Activated naive CD4-positive, alpha-beta T cell treated with Interleukin-2 at 50 U/mL for 16 hours (primary cell): ENCODE measurements around the gene ATXN7L2.

Experiments used
- DNase-seq: peaks from one replicate; pipeline ENCODE4 v3.0.0-alpha.2; 2020

Gene ATXN7L2

DNA sequence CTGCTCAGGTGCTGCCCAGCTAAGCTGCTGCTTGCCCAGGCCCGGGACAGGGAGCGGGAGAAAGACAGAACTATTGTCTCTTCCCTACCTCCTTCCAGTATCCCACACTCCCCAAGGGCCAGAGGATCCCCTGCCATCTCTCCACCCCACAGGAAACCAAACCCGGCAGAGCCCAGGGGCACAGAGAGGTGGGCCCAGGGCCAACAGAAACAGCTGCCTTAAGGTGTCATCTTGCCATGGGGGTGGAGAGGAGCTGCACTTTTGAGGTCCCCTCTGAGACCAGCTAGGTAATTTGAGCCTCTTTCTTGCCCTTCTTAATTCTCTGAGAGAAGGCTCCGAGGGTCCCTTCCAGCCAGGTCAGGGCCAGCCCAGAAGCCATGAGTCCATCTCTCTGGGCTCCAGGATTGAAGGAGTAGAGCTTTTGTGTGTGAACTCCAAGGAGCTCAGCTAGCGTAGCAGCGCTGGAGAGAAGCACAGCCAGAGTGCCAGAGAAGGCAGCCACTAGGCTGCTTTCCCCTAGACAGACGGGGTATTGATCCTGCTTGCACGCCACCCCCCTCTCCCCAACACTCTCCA, 46.3 kb downstream of the ATXN7L2 start:
- no peak for DNase-seq

DNA sequence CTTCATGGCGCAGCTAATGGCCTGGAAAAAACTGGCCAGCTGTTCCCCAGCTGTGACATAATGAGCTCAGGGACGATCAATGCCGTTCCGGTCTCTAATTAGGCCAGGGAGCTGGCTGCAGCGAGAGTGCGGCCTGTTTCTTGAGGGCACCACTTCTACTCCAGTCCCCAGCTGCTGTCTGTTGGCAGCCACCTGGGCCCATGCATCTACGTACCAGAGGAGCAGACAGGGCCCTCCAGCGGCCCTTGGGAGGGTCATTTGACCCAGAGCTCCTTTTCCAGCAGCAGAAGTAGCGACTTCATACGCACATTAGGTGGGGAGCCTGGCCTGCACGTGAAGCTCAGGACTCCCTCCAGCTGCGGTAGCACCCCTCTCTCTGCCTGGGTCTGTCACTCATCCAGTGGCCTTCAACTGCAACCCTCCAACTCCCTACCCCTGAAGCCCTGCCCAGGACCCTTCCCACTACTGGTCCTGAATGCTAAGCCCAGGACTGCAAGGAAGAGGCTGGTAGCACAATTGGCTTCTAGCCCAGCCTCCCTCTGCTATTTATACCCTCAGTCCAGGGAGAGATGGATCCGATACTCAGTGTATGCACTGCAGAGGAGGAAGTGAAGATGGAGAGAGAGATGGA, 46.9 kb downstream of the ATXN7L2 start:
- no peak for DNase-seq

DNA sequence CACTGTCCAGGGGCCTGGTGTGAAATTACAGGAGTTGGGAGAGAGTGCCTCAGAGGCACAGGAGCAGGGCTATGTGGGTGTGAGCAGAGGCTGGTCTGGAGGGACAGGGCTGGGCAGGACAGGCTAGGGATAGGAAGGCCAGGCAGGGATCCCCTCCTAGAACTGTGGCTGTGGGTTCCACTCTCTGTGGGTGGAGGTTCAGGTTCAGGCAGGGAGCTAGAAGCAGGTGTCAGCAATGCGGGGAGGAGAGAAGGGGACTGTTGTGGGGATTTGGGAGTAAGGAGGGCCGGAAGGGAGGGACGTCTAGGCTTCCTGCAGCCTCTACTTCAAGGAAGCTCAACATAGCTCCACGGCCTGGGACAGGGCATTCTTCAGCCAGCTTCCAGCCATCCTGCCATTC, 47.7 kb downstream of the ATXN7L2 start:
- DNase-seq: no peak

DNA sequence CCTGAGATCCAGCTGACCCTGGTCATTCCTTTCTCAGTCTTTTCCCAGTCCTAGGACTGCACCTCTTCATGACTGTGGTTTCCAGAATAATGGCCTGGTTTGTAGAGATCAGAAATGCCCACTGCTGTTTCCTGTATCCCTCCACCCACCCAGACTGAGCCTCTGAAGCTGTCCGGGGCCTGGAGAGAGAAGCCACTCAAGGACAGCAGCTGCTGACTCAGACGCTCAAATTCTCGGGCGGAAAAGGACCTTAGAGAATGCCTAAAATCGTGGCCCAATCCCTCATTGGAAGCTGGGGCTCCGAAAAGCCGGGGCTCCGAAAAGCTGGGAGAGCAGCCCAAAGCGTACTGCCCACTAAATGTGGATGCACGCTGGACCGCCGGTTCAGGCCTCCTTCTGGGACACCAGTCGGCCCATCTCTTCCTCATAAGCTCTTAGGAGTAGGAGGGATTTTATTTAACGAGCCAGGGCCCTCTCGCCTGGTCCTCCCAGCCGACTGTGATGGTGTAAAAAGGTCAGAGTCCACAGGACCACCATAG, 48.2 kb downstream of the ATXN7L2 start:
- DNase-seq: no peak

DNA sequence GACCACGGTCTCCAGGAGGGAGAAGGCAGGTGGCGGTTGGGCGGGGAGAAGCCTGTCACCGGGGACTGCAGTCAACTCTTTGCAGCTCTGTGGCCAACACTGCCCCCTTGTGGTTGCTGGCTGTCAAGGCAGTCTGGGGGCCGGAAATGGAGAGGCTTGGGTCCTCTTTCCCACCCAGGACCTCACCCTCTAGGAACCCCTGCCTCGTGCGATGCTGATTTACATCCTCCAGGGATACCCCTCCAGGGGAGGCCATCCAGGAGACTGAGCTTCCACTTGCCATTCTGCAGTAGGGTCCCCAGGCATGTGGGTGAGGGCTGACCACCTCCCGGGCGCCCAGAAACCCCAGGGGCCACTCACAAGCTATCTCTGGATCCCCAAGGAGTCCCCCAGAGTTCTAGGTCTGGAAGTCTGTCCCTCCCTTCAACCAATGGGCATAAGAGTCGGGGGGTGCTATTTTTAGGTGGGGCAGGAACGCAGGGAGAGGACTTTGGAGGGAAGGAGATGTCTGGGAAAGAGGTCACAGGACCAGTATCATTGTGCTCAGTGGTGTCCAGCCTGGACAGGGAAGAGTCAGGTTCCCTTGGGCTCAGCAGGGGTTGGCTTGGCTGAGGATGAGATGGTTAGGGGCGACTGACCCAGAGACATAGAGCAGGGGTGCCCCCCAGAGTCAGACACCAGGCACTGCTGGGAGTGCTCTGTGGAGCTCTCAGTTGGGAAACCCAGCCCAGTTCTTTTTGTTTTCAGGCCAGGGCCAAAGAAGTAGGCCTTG, 48.8 kb downstream of the ATXN7L2 start:
- DNase-seq: peak; percentile 93

DNA sequence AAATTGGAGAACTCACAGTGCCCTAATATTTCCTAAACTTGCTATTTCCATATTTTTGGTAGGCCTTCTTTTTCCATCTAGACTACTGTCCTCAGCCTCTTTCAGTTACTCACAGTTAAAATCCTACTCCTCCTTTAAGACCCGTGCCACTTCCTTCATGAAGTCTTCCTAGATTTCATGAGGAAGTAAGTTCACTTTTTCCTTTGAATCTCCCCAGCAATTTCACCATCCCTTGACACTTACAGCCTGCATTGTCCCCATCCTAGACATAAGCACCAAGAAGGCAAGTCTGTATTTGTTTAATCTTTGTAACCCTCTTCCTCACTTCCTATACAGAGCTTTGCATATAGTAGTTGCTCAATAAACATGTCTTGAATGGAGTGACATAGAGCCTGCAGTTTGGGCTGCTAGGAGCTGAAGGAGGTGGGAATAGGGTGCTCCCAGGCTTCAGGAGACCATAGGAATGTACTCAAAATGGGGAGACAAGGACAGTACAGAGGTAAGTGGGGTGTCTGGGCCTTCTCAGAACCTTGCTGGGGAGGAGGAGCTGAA, 50.7 kb downstream of the ATXN7L2 start:
- DNase-seq: no peak

DNA sequence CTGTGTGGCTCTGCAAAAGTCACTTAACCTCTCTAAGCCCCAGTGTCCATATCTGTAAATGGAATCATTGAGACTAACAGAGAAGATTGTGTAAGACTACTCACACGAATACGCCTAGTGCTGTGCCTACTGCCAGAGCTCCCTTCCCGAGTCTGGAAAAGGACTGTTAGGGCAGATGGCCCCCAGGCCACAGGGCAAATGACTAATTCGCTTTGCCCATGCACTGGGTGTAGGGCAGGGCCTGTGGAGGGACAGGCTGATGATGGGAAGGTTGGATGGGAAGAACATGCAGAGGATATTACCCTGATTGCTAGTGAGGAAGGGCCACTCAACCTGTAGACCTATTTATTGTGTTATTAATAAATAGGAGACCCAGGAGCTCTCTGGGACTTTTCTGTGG, 51.8 kb downstream of the ATXN7L2 start:
- no peak for DNase-seq

DNA sequence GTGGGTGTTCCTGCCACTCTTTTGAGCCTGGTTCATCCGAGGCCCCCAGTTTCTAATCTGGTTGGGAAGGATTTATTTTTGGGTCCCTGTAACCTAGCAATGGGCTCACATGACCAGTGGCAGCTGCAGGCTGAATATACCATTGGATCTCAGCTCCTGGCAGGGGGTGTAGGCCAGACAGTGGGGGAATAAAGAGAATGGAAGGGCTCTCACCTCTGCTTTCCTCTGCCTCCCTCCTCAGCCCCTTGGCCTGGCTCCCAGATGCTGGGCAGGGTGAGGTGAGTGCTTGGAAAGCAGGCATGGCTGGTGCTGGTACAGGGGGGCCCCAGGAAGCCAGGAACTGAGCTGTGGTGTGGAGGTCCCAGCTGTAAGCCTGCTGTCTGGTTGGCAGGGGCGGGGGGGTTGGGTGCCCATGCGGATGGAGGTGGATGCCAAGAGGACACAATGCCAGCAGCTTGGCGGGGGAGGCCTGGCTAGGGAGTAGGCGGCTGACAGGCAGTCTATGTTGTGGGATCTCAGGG, 52.3 kb downstream of the ATXN7L2 start:
- no peak for DNase-seq

DNA sequence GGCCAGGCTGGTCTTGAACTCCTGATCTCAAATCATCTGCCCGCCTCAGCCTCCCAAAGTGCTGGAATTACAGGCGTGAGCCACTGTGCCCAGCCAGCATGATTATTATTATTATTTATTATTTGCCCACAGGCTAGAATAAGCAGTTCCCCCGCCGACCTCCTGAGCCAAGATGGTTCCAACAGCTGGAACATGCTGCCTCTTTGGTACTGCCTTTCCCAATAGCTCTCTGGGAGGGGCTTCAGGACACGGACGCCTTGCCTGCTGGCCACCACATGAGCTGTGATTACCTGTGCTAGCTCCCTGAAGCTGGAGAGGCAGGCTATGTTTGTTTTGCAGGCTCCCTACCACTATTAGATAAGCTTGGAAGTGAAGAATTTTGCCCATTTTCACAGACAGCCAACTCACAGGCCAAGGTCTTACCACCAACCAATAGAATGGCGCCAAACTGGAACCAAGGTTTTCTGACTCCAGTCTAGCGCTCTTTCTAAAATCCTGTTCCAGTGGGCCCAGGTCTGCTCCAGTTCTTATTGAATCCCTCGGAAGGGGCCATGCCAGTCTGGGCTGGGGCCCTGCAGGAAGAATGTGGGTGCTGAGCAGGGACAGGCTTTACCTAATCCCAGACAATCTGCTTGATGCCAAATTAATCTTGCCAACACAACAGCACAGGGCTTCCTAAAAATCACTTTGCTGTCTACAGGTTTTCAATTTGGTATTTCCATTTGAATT, 53.9 kb downstream of the ATXN7L2 start:
- no peak for DNase-seq

DNA sequence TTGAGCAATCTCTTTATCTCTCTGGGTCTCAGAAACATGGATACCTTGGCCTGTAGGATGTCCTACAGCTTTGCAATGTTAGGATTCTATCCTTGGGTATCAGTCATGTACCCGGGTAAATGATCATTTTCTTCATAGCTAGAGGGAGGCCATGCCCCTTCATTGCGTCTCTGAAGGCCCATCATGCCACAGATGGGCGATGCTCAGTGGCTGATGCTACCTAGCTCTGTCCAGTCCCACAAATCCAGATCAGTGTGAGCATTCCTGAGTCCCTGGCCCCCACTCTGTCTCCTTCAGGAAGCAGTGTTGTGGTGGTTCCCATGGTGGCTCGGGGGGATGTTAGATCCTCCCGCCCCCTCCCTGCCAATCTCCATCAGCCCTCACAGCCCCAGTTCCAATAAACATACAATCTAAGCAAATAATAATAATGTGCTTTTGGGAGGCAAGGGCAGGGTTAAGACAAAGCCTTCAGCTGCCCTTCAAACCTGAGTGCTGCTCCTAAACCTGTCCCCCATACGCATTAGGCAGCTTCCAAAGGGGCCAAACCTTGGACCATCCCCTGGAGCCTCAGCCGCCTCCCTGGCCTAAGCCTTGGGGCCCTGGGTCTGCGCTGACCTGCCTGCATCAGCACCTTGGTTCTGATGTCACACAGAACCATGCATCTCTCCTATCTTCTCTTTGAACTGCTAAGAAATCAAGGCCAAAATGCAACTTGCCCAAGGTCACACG, 55.3 kb downstream of the ATXN7L2 start:
- no peak for DNase-seq

DNA sequence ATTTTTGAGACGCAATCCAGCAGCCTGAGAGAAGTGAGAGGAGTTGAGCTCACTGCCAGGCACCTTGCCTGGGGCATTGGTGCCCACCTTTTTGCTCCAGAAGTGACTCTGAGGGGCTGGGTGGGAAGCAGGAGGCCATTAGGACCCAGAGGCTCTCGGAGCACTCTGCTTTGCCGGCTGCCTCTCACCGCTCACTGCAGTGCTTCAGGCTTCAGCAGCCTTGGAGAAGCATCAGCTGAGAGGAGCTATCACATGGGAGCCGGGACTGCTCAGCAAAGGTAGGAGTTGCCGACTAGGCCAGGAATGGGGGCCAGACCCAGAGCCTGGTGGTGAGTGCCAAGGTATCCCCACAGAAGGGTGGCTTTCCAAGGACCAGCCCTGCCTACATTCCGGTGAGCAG, 56.0 kb downstream of the ATXN7L2 start, which contains the start of gene GPR61:
GPR61 (plus strand) TSS at position 197 of the 400 bp plus-strand sequence. CDS start 3,151 bp downstream, outside the sequence.
- no peak for DNase-seq

DNA sequence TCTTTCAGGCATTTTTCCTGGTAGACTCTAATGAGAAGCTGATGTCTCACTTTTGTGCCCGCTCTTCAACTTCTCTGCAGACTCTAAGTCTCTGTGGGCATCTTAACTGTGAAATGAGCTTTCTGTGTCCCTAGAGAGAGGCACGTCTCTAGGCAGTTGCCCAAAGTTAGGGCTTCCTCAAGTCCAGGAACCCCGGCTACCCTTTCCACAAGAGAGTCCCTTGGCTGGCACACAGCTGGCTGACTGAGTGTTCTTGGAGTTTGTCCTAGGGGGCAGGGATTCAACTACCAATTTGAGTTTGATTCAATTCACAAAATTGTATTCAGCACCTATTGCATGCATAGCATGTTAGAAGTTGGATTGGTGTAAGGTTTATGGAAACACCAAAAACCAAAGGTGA, 57.4 kb downstream of the ATXN7L2 start:
- DNase-seq: no peak
